Left colon (tissue), 2 donors: ENCODE data around the gene KRT36. TPM values are rescaled to one million over a fixed set of nuclear protein-coding genes. Genes with fewer than 3 reads are reported as not detected.

Experiments
- ATAC-seq: fragments of 200-7000 bp; cut with Tn5 transposase; one replicate; pipeline ENCODE4 v1.9.1; 2020; ENCODE audit warnings: mild to moderate bottlenecking, moderate library complexity
- DNase-seq, 2 donors: peaks; one replicate each; pipeline ENCODE4 v3.0.0-alpha.2; 2020
- intact Hi-C, 2 donors: fragments of 100-400 bp; cut with DNase I in 1 of 2; cut with micrococcal nuclease in 1 of 2; formaldehyde crosslinking; loops; one replicate each; pipeline versions ENCODE4 v1.11.2 to v1.14.0; 2022; cut with DNase I, micrococcal nuclease
- total RNA-seq, 2 donors: library from RNA; stranded (reverse); fragmentation: NEBNext Ultra II Directional; extraction: Animal tissue kit (Norgen Biotek cat#: 25700); gene quantifications; one replicate each; pipeline ENCODE4 v1.2.1, GENCODE V29; 2021
- donor health status: DM: no; HTN: no; CAD: no.
- donor health status: DM: yes; HTN: yes; CAD: no.

The KRT36 gene
- total RNA-seq, 2 donors from 2014 or later = 0.27 TPM; not detected in 1

DNA sequence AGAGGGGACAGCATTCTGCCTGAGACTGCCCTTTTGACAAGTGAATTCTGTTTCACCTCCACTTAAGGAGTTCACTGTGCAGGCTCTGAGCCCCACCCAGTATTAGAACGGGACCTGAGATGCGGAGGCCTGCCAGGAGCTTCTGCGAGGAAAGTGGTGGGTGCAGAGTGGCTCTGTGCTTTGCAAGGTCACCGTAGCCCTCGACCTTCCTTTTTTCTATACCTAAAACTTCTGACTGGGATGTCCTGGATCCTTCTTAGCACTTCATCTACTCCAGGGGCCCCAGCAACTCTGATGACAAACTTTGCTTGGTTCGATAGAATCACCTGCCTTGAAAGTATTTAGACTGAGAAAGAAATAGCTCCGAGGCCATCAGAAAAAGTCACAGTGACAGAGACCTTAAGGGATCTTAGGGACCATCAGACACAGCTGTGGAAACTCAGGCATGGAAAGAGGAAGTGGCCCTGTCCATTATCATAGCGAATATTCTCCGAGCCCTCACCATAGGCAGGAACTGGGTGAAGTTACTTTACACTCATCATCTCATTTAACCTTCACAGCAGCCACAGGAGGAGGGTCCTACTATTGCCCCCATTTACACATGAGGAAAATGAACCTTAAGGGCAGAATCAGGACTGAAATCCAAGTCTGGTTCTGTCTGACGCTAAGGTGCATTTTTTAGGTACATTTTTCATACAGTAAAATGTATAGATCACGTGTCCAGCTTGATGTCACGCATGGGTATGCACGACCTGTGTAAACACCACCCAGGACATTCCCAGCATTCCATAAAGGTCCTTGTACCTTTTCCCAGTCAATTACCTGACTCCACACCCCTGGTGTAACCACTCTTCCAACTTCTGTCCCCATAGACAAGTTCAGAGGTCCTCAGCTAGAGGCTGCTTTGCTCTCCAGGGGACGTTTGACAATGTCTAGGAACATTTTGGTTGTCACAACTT lies 16.4 kb upstream of the KRT36 start:
- intact Hi-C loops = no loop called here
- ATAC-seq = no peak
- DNase-seq = no peak

DNA sequence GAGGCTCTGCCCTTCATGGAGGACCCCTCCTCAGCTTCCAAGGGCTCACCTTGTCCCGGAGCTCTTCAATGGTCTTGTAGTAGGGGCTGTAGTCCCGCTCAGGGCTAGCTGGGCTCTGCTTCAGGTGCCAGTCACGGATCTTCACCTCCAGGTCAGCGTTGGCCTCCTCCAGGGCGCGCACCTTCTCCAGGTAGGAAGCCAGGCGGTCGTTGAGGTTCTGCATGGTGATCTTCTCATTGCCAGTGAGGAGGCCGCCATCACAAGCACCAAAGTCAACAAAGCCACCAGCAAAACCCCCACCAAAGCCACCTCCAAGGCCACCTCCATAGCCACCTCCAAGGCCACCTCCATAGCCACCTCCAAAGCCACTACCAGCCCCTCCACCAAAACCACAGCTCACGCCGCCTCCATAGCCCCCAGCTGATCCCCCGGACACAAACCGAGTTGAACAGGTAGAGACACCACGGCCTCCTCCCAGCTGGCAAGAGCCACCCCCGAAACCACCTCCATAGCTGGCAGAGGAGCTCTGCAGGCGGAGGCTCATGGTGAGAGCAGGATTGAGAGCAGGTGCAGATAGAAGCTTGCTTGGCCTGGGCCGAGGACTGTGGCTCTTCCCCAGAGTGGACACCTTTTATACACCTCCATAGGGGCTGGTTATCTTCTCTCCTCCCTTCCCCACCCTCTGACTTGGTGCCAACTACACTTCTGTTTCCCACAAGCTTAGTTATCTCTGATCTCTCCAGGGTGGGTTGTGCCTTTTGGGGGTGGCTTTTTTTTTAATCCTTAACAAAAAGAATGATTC lies 15.5 kb upstream of the KRT36 start, which contains the start of gene KRT13:
Gene KRT13 (minus strand): TSS at position 606 of the 802 bp plus-strand sequence. CDS start 62 bp downstream, at position 544.
- ATAC-seq (no peak), DNase-seq (no peak)
- intact Hi-C loops = no loop called here

DNA sequence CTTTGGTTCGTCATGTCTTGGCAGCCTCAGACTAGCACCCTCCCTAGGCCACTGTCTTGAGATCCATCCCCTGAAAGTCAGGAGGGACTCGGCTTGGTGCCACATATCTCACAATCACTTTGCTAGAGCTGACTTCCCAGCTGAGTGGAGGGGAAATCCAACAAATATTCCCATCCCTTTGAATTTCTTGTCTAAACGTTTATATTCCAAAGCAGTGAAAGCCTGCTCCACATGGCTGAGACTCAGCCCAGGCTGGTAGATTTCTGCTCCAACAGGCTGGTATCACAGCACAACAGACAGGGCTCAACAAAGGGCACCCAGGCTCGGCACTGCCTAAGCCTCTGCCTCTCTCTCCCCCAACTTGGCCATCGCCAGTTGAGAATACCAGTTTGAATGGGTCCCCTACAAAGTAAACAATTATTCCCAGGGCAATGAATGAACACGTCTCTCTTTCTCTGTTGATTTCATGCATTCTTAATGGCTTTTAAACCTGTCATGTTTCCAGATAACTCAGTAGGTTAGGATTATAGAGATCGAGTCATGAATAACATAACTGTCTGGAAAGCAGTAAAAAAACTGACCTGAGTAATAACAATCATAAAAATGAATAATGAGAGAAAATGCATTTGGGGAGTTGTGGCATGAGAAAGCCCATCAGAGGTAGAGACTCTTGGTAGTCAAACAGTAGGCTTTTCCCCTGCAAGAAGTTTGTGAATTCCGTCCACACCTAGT lies 14.7 kb upstream of the KRT36 start:
- intact Hi-C loops = no loop called here
- DNase-seq = no peak
- no peak for ATAC-seq

DNA sequence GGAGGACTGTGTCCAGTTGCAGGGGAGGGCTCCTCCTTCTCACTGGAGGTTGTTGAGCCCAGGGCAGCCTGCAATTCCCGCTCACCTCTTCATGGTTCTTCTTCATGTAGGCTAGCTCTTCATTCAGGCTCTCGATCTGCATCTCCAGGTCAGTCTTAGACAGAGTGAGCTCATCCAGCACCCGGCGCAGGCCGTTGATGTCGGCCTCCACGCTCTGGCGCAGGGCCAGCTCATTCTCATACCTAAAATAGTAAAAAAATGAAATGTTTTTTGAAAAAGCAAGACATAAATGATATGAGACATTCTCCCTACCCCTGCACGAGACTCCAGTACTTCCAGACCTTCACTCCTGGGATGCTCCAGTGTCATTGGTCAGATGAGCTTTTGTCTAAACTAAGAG lies 13.5 kb upstream of the KRT36 start:
- intact Hi-C loops = no loop called here
- DNase-seq (no peak), ATAC-seq (no peak)

DNA sequence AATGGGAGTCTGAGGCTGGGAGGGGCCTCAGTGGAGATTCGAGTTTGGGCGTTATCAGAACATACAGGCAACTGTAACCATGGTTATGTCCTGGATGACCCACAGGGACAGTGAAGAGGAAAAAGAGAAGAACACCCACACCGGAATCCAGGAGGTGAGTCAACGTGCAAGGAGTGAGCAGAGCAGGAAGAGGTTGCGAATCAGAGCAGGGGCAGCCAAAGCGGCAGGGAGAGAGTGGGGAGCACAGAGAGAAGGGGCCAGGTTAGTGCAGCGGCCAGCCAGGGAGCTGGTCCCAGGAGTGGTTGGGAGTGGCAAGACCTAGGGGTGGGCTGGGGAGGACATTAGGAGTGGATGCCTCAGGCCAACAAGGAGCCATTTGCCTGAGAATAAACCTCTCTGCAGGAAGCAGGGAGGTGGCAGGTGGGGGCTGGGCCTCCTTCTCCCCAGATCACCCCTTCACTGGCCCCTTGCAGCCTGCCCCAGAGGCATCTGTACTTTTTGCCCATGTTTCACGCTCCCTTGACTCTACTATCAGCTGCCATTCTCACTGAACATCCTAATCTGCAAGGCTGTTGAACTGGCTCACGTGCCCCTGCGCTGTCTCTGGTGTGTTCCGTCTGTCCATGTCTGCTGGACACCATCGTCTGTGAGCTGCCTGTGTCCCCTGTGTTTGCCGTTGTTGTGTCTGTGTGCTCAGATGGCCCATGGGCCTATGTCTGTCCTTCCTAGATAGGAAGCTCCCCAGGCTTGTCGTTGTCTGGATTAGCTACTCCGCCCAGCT lies 10.6 kb upstream of the KRT36 start:
- DNase-seq (no peak), ATAC-seq (no peak)
- intact Hi-C loops = no loop called here

DNA sequence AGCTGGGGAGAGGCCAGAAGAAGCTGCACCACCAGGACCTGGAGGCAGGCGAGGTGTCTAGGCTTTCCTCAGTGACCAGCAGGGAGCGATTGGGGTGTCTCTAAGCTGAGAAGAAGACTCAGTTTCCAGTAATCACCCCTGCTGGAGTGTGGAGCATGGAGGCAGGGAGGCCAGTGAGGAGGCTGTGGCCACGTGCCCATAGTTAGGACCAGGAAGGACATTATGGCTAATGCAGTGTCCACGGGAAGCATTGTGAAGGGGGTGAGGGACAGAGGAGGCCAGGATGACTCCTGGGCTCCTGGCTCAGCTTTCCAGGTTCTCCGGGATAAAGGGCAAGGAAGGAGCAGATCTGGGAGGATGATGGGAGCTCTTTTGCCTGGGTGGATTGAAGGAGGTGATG lies 10.0 kb upstream of the KRT36 start:
- intact Hi-C loops = no loop called here
- ATAC-seq = no peak
- DNase-seq = no peak

DNA sequence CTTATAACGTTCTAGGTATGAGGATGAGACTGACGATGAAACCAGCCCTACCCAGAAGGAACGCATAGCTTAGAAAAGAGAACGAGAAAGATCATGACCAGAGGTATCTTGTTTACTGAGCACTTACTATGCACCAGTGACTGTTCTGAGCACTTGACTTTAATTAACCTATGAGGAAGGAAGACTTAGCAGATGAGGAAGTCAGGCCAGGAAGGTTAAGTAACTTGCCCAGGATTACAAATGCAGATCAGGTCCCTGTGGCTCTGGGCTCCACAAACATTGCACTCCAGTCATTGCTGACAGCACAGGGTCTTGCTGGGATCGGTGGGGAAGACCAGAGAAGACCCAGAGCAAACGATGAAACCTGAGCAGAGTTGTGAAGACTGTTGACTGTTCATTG lies 8.6 kb upstream of the KRT36 start:
- intact Hi-C loops = no loop called here
- no peak for DNase-seq
- ATAC-seq = no peak

DNA sequence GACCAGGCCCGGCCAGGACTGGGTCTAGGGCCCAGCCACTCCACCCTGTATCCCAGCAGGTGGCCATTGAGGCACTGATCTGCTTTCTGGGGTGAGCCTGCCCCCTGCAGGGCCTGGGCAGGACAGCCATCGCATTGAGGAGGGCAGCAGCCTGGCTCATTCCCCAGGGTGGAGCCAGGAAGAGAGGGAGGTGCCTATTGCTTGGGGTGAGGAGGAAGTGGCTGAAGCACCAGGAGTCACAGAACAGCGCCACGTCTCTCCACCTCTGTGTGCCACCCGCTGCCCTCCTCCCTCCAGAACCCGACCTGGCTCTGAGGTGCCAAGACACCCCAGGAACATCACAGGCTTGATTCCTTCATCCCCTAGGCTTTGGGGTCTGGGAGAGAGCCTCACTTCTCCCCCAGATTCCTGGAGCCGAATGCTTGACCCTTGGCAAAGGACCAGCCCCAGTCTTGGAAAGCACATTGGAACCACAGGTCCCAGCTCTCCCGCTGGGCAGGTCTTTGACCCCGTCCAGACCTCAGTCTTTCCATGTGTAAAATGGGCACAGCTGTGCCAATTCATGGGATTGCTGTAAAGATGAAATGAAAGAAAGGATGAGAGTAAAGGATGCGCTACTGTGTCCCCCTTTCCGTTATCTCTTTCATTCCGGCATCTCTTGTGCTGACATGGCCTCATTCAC lies 7.2 kb upstream of the KRT36 start:
- intact Hi-C loops = no loop called here
- DNase-seq = peak; percentile 82 to 91
- peak; percentile 97 for ATAC-seq

DNA sequence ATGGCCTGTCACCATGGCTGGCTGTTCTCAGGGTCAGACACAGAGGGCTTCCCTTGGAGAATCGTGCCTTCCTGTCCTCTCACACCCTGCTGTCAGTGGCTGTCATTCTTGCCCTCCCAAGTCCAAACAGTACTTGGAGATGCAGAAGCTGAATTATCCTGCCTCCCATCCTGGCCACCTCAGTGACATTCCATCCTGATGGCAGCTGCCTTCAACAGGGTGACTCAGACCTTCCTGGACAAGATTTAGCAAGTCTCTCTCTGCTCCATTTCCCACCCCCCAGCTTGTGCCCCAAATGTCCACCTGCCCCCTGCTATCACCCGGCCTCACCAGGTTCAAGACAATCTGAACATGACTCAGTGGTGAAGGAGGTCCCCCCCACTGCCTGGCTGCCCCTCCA lies 4.8 kb upstream of the KRT36 start:
- DNase-seq (no peak), ATAC-seq (no peak)
- intact Hi-C loops = no loop called here

DNA sequence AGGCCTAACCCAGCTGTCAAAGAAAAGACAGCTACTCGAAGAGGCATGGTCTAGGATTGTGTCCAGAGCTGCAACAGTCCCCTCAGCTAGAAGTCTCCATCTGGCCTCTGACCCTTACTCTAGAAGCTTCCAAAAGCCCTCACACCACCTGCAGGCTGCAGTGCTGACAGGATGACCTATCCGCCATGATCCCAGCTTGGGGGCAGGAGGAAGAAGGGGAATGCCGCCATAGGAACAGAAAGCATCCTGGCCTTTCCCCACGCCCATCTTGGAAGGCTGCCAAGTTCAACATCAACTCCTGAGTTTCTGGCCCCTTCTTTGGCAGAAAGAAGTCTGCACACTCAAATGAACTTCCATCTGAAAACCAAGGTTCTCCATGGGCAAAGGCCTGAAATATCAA lies 3.1 kb upstream of the KRT36 start:
- DNase-seq (peak; percentile 53 to 63), ATAC-seq (no peak)
- intact Hi-C loops = no loop called here

DNA sequence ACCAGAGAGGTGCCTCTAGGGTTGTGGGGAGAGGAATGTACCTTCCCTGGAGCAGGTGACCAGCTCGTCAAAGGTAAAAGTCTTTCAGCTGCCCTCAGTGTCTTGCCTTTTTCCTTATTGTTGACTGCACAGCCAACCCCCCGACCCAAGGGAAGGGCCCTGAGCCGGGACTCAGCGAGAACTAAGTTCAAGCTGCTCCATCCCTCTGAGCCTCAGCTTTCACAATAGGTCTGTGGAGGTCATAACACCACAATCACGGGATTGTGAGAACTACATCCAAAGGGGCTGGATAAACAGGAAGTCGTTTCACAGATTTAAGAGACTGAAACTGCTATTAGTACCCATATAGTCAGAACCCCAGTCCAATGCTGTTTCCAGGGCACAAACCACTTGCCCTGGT lies 2.6 kb upstream of the KRT36 start:
- intact Hi-C loops = no loop called here
- ATAC-seq = no peak
- DNase-seq = no peak

DNA sequence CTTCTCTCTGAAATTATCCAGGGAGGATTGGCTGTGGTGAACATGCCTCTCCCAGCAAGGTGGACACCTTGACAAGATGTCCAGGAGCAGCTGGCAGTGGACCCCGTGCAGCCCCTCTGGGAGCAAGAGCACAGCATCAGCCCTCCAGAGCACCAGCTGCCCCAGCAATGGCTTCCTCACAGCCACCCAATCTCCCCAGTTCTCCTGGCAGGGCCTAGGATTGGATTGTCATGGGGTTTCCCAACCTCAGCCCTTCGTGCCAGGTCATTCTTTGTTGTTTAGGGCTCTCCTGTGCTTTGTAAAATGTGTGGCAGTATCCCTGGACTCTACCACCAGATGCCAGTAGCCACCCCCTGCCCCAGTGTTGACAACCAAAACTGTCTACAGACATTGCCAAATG lies 1.8 kb upstream of the KRT36 start:
- intact Hi-C loops = no loop called here
- DNase-seq (no peak), ATAC-seq (no peak)

DNA sequence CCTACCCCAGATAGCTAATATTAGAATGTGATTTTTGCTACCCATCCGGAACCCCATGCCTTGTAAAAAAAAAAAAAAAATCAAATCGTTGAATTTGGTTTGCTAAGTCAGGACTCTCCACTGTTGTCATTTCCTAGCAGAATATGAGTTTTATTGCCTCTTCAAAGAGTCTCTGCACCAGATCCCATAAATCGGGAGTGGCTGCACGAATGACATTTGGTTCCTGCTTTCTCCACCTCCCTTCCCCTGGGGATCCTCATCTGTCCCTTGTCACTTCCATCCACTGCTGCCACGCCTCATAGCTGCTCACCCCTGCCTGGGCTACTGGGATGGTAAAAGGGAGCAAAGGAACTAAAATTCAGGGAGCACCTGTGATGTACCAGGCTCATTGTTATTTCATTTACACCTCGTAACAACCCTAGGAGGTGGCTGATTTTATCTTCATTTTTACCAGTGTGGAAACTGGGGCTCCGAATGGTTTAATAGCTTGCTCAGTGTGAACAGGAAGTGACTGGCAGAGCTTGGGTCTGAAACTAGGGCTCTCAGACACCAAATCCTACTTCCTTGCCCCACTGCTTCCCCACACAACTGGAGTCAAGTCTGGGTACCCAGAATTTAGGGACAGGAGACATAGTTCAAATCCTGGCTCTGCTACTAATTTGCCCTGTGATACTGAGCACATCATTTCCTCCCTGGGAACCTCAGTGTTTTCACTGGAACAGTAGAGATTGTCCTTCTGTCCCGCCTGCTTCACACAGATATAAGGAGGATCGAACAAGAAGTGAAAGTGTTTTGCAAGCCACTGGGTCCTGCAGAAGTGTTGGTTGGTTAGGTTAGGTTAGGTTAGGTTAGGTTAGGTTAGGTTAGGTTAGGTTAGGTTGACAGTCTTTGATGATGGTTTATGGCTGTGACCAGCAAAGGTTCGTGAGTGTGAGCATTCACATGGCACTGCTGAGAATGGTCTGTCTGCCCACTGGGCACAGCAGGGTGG lies 585 bp upstream of the KRT36 start:
- ATAC-seq (peak; percentile 73), DNase-seq (peak in 1 of 2 donors; percentile 59)
- intact Hi-C loops = no loop called here

DNA sequence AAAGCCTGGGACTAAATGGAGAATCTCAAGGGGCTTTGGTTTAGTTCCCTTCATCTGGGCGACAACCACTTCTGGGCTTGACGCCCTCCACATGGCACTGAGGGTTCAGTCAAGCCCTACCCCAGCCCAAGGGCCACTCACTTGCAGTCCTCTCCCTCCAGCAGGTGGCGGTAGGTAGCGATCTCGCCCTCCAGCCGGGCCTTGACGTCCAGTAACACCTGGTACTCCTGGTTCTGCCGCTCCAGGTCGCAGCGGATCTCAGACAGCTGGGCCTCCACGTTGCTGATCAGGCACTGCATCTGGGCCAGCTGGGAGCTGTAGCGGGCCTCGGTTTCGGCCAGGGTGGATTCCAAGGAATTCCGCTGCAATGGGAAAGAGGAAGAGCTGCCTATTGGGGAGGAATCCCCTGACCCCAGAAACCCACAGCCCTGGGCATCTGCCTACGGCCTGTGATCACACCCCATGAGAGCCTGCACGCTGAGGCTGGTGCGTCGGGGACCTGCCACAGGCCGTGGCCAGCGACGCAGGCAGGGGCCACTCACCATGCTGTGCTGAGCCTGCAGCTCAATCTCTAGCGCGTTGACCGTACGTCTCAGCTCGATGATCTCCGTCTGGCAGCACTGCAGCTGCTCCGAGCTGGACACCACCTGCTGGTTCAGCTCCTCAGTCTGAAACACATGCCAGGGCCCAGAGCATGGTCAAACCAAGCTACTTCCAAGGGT lies 2.7 kb downstream of the KRT36 start:
- intact Hi-C loops = no loop called here
- DNase-seq = peak in 1 of 2 donors; percentile 76
- peak; percentile 46 for ATAC-seq

DNA sequence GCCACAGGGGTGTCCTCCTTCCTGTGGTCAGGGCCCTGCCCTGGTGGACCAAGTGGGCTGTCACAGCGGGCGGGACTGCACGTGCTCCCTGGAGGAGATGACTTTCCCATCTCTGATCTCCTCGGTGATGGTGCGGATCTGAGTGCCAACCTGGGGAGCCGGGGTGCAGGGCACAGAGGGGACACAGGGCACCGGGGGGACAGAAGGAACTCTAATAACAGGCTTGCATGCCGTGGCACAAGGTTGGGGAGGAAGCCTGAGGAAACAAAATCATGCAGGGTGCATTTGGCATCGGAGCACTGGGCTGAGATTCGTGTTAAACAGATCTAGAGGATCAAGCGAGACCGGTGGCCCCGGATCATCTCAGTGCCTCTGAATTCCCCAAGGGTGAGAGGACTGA lies 3.4 kb downstream of the KRT36 start:
- DNase-seq = no peak
- intact Hi-C loops = no loop called here
- ATAC-seq = no peak
